ENCODE data around the gene BUD31.
"Not testable (repeated sequence)": the region's sequence is repeated elsewhere in the genome, so short reads cannot be mapped to it uniquely, and the experiment has no call there.

BUD31 gene

DNA sequence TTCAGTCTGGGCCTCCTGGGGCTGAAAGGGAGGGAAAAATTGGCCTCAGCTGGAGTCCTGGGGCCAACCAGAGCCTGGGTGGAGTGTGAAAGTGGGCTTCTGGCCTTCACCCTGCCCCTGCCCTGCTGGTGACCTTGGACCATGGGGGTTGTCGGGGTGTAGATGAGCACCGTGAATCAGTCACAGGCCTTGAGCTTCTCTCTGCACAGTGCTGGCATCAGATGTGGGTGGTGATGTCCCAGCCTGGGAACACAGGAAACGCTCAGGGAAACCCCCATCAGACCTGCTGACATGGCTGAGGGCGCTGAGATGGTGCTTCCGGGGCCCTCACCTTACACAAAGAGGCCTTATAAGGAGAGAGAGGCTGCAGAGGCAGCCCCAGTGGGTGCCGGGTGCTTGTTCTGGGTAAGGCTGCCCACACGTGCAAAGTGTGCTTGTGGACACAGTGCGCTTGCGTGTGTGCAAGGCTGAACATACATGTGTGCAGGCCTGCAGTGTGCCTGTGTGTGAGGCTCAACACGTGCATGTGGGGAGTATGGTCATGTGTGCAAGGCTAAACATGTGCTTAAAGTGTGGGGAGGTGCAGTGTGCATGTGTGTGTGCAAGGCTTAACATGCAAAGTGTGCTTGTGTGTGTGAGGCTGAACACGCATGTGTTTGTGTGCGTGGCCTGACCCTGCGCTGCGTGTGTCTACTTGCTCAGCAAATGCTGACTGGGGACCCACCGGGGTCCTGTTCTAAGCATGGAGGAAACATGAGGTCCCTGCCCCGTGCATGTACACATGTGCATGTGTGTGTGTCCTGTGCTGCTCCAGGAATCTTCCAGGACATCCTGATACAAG lies 27.7 kb upstream of the BUD31 start:
- FAIRE-seq, result no peak

DNA sequence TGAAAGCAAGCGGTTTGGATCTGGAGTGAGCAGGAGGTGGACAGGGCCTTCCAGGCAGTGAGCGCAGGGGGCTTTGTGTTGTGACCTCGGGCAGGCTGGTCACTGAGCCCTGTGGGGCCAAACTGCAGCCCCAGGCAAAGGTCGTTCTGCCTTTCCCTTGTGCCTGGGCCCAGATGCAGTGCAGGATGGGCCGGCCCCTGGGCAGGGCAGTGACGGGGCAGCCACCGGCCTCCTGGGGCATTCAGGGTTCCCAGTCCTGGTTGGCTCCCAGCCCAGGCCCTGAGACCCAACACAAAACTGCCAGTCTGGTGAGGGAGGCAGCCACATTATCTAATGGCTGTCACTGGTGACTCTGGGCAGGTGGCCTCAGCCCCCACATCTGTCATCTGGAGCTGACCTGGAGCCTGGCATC lies 27.1 kb upstream of the BUD31 start:
- no peak for FAIRE-seq

DNA sequence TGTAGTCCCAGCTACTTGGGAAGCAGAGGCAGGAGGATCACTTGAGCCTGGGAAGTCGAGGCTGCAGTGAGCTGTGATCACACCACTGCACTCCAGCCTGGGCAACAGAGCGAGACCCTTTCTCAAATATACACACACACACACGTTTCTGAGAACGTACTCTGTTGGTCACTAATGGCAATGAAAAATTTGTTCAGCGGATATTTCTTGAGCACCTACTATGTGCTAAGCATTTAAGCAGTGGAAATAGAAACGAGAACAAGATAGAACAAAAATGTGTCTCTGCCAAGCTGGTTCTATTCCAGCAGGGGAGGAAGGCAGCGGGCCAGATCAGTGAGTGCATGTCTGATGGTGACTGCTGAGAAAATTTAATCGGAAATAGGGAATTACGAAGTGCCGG lies 25.6 kb upstream of the BUD31 start:
- no peak for FAIRE-seq

DNA sequence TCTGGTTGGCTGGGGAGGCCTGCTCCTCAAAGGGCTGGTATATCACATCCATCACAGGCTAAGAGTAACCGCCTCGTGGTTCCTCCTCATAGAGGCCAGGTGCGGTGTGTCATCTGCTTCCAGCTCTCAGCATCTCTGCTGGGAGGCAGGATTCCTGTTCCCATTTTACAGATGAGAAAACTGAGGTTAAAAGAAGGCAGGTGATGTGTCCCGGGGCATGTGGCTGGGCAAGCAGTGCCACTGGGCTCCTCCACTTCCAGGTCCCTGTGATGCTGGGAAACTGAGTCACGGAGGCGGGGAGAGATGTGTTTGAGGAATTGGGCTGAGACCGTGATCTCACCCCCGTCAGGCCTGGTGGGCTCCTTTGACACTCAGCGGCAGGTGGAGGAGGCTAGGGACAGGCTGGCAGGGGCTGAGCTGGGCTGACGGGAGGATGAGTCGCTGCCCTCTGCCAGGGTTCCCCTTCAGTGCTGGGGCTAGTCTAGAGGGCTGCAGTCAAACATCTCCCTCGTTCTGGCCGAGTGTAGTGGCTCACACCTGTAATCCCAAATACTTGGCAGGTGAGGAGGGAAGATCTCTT lies 24.9 kb upstream of the BUD31 start:
- no peak for FAIRE-seq

DNA sequence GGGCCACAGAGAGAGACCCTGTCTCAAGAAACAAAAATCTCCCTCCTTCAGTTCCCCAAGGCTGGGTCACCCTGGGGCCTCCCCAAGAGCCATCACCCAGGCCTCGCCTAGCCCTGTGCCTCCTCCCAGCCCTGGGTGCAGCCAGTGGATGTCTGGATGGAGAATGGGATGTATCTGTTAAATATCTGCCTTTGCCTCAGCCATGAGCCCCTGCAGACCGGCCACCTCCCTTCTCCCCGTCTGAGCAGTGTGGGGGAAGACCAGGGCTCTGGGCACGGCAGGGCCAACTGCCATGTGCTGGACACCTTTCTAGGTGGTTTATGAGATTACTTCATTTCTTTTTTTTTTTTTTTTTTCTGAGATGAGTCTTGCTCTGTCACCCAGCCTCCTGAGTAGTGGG lies 24.2 kb upstream of the BUD31 start:
- no peak for FAIRE-seq

DNA sequence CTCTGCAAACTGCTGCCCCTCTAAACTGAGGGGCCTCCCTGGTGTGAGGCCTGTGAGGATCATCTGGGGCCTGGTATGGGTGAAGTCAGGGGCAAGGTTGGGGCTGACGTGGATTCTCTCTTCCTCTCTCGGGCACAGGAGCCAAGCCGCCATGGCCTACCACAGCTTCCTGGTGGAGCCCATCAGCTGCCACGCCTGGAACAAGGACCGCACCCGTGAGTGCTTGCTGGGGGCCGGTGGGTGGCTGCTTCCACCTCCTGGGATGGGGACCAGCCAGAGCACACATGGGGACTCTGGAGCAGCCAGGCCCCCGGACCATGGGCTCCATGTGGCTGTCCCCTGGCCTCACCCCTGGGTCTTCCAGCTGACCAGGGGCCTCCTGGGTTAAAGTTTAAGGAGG lies 23.2 kb upstream of the BUD31 start:
- no peak for FAIRE-seq

DNA sequence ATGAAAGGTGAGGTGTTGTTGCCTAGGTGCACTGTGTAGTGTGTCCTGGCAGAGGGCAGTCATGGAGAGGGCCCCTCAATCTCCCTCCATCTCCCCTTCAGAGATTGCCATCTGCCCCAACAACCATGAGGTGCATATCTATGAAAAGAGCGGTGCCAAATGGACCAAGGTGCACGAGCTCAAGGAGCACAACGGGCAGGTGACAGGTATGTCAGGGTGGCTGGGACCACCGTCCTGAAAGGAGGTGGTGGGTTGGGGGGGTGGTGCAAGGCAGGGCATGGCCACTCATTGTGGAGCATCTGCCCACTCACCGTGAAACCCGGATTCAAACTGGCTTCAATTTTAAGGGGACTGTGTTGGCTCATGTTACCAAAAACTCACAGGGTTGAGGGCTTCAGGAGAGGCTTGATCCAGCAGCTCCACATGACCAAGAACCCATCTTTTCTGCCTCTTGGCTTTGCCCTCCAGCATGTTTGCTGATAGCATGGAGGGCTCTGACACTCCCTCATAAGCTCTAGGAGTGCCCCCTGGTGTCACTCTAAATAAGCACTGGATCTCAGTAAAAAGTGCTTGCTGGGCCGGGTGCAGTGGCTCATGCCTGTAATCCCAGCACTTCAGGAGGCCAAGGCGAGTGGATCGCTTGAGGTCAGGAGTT lies 22.1 kb upstream of the BUD31 start:
- no peak for FAIRE-seq

DNA sequence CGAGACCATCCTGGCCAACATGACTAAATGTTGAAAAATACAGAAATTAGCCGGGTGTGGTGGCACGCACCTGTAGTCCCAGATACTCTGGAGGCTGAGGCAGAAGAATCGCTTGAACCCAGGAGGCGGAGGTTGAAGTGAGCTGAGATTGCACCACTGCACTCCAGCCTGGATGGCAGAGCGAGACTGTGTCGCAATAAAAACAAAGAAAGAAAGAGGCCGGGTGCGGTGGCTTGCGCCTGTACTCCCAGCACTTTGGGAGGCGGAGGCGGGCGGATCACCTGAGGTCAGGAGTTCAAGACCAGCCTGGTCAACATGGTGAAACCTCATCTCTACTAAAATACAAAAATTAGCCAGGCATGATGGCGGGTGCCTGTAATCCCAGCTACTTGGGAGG lies 21.5 kb upstream of the BUD31 start:
- FAIRE-seq, result not testable (repeated sequence)

DNA sequence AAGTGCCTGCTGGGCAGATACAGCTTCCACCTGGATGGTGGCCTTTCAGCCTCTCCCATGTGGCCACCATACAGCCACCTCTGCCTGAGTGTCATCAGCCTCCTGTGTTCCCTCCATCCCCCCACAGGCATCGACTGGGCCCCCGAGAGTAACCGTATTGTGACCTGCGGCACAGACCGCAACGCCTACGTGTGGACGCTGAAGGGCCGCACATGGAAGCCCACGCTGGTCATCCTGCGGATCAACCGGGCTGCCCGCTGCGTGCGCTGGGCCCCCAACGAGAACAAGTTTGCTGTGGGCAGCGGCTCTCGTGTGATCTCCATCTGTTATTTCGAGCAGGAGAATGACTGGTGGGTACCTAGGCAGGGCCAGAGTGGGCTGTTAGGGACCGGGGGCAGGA lies 20.9 kb upstream of the BUD31 start:
- FAIRE-seq, result no peak

DNA sequence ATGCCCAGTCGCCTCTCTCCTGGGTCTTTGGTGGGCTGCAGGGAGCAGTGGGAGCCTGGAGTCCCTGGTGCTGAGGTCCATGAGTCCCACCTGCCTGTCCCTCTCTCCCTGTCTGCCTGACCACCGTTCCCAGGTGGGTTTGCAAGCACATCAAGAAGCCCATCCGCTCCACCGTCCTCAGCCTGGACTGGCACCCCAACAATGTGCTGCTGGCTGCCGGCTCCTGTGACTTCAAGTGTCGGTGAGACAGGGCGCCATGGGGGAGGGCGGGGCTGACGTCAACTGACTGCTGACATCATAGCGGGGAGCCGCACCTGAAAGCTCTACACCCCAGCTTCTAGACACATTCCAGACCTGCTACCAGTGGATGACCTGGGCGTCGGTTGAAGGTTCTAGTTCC lies 19.0 kb upstream of the BUD31 start:
- FAIRE-seq, result no peak

DNA sequence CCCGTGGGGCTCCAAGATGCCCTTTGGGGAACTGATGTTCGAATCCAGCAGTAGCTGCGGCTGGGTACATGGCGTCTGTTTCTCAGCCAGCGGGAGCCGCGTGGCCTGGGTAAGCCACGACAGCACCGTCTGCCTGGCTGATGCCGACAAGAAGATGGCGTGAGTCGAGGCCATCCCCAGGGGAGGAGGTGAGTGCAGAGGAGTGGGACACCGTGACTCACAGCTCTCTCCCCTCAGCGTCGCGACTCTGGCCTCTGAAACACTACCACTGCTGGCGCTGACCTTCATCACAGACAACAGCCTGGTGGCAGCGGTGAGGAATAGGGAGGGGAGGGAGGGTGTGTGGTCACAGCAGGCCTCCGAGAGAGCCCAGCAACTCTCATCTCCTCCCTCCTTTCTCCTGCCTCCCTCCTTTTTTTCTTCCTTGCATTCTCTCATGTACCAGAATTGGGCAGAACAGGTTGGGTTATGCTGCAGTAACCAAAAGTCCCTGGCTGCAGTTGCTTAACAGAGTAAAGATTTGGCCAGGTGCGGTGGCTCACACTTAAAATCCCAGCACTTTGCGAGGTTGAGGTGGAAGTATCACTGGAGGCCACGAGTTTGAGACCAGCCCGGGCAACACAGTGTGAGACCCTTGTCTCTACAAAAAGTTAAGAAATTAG lies 17.7 kb upstream of the BUD31 start:
- no peak for FAIRE-seq

DNA sequence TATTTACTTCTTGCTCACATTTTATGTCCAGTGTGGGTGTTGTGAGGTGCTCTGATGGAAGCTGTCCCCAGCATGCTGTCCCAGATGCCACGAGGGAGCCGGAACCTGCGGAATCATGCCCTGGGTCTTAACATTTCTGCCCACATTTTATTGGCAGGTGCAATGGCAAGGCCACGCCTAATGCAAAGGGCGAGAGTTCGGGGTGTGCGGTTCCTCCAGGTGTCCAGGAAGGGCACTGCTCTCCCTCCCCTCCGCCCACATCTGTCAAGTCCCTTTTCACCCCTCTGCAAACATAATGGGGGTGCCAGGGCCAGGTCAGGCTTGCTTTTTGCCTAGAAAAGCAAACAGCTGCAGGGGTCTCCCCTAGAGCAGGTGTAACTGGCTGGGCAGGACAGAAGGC lies 16.7 kb upstream of the BUD31 start:
- FAIRE-seq, result no peak

DNA sequence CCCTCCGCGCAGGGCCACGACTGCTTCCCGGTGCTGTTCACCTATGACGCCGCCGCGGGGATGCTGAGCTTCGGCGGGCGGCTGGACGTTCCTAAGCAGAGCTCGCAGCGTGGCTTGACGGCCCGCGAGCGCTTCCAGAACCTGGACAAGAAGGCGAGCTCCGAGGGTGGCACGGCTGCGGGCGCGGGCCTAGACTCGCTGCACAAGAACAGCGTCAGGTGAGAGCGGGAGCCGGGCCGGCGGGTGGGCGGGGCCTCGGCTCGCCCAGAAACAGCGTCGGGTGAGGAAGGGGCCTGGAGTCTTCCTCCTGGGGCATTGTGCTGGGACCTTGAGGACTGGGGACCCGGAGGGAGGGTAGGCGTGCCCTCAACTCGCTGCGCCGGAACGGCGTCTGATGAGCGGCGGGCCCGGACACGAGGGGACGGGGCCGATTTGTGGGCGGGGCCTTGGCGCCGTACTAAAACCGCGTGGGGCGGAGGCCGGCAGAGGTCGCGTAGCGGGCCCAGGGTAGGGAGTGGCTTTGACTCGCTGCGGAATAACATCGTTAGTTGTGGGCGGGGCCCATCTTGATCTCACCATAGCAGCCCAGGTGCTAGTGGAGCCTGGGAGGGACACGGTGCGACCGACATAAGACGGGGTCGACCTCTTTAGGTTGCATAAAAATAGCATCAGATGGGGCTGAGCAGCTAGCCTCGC lies 16.0 kb upstream of the BUD31 start:
- no peak for FAIRE-seq

DNA sequence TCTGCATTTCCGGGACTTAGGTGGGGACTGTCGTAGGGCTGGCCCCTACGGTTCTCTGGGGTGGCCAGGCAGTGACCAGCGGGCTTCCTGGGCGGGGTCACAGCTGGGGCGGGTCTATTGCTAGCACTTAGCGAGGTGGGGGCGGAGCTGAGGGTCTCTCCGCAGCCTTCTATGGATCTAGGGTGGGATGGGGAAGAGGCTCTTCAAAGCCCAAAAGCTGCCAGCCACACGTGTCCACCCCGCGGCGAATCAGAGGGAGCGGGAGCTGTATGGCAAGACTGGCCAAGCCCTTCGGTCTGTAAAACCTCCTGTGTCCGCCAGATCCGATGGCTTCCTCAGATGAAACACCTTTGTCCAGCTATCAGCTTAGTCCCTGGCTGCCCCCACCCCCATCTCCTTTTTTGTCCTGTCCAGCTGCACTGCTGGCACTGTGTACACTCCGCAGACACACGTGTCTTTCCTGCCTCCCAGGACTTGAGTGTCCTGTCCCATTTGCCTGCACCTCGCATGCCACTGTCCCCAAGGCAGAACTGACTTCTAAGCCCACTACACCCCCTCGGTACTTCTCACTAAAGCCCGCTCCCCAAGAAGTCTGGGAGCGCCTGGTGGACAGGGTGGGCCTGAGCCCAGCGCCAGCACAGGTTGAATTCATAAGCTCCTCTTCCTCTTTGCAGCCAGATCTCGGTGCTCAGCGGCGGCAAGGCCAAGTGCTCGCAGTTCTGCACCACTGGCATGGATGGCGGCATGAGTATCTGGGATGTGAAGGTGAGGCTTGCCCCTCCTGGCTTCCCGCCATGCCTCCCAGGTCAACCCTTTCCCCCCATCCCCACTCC lies 15.2 kb upstream of the BUD31 start:
- no peak for FAIRE-seq

DNA sequence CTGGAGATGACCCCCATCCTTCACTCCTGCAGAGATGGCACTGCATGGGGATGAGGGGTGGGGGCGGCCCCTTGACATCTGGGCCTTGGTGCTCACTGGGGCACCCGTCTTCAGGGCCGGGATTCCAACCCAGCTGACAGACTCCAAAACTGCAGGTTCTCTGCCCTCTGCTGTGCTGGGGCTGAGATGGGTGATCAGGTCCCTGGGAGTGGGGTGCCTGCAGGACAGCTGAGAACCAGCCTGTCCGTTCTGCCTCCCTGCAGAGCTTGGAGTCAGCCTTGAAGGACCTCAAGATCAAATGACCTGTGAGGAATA lies 14.6 kb upstream of the BUD31 start:
- no peak for FAIRE-seq

DNA sequence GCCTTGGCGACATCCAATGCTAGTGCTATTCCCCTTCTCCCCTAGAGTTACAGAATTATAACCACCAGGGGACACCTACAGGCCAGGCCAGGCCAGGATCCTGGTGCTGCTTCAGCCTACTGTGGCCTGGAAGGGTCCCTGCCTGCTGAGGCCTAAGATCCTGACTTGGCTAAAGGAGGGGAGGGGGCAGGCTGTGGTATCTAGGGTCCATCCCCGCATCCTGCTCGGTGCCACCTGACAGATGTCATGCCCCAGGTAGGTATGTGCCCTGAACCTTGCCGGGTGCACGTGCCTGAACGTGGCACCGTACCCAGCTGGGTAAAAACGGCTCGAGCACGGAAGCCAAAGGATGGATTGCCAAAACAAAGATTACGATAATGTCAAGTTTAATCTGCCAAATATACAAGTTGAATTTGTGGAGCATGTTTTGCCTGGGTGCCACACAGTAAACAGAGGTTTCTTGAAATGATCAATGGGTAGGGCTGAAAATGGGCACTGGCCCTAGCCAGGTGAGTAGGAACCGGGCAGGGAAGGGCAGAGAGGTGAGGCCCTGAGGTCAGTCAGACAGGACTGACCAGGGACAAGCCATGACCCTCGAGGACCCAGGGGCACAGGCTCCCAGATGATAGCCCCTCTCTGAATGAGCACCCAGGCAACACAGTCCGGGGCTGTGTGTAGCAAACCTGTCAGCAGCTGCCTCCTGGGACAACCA lies 13.0 kb upstream of the BUD31 start:
- FAIRE-seq, result no peak

DNA sequence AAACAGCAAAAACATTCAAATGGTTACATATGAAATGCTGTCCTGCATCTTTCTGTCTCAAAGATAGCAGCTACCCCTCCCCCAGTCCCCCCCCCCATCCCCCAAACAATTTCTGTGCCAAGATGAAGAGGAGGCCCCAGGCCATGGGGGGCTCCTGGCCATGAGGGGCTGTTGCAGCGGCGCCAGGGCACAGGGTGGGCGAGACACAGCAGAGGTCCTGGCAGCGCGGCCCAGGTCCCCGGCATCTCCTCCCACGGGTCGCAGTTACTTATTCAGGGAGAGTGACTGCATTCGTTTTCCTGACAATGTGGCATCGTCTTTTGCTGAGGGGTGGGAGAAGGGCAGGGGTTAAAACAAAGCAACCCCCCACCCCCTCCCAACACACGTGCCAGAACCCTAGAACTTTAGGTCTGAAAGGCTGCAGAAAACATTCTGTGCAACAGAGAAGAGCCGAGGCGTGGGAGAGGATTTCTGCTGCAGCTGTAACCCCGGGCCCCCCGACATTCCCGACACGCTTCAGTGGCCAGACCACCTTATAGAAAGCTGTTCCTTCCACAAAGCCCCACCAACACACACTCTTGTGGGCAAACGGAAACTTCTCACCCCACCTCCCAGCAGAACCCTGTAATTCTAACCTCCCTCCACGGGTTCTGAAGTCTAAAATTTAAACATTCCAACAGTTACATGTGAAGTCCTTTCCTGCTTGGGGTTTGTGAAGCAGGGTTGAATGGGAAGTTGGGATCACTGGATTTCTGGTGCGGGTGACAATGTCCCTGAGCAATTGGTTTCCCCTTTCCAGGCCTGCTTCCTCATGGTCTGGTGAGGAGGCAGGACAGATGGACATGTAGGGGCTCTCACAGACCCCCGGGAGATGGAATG lies 12.1 kb upstream of the BUD31 start:
- no peak for FAIRE-seq

DNA sequence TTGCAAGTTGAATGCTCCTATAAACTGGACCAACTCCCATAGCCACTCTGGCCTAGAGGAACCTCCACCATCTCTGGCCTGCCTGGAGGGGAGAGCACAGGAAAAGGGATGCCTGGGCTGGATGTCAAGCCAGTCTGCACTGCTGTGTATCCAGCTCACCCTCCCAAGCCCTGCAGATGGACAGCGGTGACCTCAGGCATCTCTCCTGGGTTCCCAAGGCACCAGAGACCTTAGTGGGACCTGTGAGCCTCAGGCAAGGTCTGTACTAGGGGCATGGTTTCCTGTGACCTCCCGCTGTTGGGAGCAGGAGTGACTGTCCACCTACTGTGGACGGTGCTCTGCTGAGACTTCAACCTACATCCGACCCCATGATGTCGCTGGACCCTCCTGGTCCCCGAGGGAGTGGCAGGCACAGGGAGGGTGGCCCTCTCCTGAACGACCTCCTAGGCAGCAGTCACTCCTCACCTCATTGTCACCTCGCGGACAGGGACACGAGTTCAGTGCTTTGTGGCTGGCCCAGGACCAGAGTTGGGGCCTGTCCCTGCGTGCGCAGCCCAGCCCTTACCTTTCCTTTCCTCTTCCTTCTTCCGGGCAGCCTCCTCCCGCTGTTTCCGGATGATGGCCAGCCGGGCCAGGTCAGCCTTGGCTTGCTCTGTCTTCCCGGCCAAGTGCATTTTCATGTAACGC lies 11.3 kb upstream of the BUD31 start:
- no peak for FAIRE-seq

DNA sequence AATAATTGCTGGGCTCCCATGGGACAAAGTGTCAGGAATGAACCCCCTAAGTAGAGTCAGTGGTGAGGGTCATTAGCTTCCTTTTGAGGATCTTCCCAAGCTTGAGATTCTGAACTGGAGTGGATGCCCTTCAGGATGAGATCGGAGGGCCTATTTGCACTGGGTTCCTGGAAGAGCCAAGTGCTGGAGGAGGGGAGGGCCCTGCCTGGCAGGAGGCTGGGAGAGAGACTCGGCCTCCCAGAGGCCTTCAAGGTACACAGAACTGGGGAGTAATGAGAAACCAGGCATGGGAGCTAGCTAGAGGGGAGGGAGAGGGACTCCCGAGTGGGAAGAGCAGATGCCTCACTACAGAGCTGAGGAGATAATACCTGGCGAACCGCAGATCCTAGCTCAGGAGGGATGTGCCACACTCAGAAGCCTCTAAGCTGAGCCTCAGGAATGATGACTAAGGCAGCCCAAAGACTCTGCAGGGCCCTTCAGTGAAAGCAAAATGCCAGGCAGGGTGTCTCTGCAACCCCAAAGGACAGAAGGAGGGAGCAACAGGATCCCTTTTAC lies 9.8 kb upstream of the BUD31 start:
- FAIRE-seq, result no peak

DNA sequence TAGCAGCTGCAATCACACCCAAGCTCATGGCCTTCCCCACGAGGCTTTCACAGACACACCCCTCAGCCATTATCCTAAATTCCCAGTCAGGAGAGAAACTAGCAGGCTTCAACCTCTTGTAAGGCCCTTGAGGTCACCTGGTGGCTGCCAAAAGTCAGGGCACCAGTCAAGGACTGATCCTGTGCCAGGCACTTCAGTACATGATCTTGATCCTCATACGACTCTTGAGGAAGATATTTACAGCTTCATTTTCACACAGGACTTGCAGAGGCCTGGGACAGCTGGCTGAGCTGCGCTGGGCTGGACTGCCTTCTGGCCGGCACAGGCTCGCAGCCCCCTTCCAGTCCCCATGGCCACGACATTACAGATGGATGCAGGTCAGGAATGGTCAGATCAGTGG lies 9.2 kb upstream of the BUD31 start:
- no peak for FAIRE-seq

All from A204.1 (cell line).